IPS-20b (cell line): Measurements from ENCODE around the gene PTPN23.

Experiments used
- H3K27ac ChIP-seq: one replicate; pipeline ENCODE4 v1.5.1; 2013; ENCODE audit warnings: low read length
- H3K27me3 ChIP-seq: 2 replicates; pipeline ENCODE4 v1.6.1; 2013; ENCODE audit warnings: mild to moderate bottlenecking, low read length, inconsistent platforms; ENCODE audit not compliant: insufficient read depth
- H3K36me3 ChIP-seq: 2 replicates; pipeline ENCODE4 v1.6.1; 2013; ENCODE audit warnings: low read depth, mild to moderate bottlenecking, inconsistent platforms, low read length, moderate library complexity; ENCODE audit not compliant: insufficient read depth
- H3K4me1 ChIP-seq: 2 replicates; pipeline ENCODE4 v1.6.1; 2013; ENCODE audit warnings: mild to moderate bottlenecking, control low read depth, inconsistent platforms, low read length, moderate library complexity; ENCODE audit not compliant: insufficient read depth
- H3K4me3 ChIP-seq: 2 replicates; pipeline ENCODE4 v1.5.1; 2013; ENCODE audit warnings: mild to moderate bottlenecking, low read length, inconsistent platforms
- H3K9ac ChIP-seq: 2 replicates; pipeline ENCODE4 v1.6.1; 2013; ENCODE audit warnings: low read depth, mild to moderate bottlenecking, inconsistent platforms, low read length, moderate library complexity
- H3K9me3 ChIP-seq: 2 replicates; pipeline ENCODE4 v1.6.1; 2013; ENCODE audit warnings: mild to moderate bottlenecking, low read depth, low read length, inconsistent platforms; ENCODE audit not compliant: insufficient read depth

The PTPN23 gene

DNA sequence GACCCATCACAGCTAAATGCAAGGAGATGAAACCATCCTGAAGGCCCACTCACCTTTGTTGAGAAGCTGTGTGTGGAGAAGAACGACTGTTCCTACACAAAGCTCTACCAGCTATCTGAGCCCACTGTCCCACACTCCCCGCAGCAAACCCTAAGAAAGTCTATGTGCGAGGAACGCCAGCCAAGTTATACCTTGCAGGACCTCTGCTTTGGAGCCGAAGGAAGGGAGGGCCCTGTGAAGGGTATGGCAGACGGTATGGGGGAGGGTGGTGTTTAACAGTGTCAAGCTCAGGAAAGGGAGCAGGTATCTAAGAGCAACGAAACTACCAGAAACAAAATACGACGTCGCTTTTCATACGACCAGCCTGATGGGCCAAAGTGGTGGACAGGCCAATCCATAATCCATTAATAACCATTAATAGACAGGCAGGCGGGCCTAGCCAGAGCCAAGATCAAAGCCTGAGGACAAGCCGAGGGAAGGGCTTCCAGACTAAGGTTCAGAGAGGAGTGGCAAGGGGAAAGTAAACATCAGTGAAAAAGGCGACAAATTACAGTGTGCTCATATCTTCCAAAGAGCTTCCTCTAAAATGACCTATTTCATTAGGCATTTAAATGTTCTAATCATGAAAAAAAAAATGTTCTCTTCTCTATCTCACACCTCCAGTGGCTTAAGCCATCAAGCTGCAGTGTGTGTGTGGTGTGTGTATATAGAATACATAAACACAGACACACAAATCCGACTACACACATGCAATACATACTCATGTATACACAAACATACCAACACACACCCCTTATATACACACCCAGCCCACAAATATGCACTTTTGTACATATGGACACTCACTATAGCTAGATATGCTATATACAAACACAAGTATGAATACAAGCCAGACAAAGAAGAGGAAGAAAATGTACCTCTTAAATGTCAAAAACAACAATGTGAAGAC lies 43.9 kb downstream of the PTPN23 start:
- H3K4me3 ChIP-seq = no peak overlapping the region
- H3K27ac ChIP-seq = no peak overlapping the region
- no peaks in the 10 kb centered on the region for H3K27me3 ChIP-seq
- H3K4me1 ChIP-seq = no peaks in the 10 kb centered on the region
- H3K36me3 ChIP-seq = peaks cover 60% of the 10 kb centered on the region
- no peaks in the 10 kb centered on the region for H3K9me3 ChIP-seq
- no peak overlapping the region for H3K9ac ChIP-seq

DNA sequence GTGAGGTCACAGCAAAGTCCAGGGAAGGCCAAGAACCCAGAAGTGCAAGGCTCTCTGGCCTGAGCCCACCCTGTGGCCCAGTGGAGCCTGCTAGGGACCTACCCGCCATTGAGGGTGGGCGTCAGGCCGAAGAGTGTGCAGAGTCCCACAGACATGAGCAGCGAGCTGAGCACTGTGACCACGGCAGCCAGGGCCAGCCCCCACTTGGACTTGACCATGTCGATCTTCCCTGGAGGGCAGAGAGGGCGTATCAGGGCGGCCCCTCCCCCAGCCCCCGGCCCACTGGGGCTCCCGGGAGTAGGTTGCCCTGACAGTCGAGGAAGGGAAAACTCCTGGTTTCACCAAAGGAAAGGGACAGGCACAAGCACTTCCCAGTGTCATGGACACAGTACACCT lies 44.6 kb downstream of the PTPN23 start:
- Histone ChIP-seq H3K4me3 (no peak overlapping the region), H3K9me3 (no peaks in the 10 kb centered on the region), H3K36me3 (peaks cover 54% of the 10 kb centered on the region)

DNA sequence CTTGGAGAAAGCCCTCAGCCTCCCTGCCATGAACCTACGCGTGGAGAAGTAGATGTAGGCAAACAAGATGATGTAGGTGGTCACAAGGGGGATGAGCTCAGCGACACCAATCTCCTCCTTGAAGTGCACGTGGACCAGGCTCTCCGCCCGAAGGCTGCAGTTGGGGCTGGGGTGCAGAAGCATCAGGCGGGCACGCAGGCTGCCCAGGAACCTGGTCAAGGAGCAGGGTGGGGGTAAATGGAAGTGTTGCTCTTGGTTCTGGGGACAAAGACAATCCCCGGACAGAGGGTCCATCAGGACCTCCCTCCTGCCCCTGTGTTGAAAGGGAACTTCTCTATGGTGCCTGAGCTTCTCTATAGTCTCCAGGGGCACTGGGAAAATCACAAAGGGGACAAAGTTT lies 45.1 kb downstream of the PTPN23 start:
- Histone ChIP-seq H3K27ac (no peak overlapping the region), H3K4me3 (no peak overlapping the region), H3K4me1 (no peaks in the 10 kb centered on the region), H3K9me3 (no peaks in the 10 kb centered on the region), H3K36me3 (peaks cover 53% of the 10 kb centered on the region), H3K27me3 (no peaks in the 10 kb centered on the region), H3K9ac (no peak overlapping the region)

More for the DNA sequence above, 44.6 kb downstream of the PTPN23 start:
- Histone ChIP-seq H3K27me3 (no peaks in the 10 kb centered on the region), H3K27ac (no peak overlapping the region), H3K9ac (no peak overlapping the region), H3K4me1 (no peaks in the 10 kb centered on the region)

DNA sequence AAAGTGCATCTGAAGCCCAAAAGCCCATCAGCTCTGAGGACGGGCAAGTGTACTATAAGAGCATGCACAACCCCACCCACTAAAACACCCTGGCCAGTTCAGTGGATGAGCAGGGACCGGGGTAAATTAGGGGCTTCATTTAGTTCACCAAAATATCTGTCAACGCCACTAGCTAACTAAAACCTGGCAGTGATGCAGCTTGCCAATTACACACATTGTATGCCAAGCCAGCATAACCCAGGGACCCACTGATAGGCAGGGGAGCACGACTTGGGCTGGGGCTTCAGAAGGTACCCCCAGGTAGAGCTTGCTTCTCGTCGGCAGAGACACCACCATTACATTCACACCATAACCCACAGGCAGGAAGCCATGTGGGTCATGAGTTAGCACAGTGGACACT lies 47.0 kb downstream of the PTPN23 start:
- Histone ChIP-seq H3K4me3 (no peak overlapping the region), H3K4me1 (no peaks in the 10 kb centered on the region), H3K36me3 (peaks cover 55% of the 10 kb centered on the region), H3K27me3 (no peaks in the 10 kb centered on the region), H3K9me3 (no peaks in the 10 kb centered on the region), H3K27ac (no peak overlapping the region), H3K9ac (no peak overlapping the region)

DNA sequence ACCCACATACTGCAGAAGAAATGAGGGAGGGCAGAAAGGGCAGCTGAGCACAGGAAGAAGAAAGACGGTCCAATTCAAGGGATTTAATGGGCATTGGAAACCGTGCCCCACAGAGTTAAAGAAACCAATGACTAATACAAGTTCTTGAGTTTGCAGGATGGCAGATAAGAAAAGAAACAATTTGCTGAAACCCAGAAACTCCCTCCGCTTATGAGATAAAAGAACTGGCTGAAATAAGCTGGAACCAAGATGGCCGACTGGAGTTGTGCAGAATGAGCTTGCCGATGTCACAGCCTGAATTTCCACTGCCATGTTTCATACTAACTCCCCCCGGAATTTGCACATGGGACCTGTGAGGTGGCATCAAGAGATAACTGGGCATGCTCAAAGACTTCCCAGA lies 47.8 kb downstream of the PTPN23 start:
- H3K9ac ChIP-seq = no peak overlapping the region
- no peak overlapping the region for H3K27ac ChIP-seq
- H3K36me3 ChIP-seq = peaks cover 63% of the 10 kb centered on the region
- no peak overlapping the region for H3K4me3 ChIP-seq
- no peaks in the 10 kb centered on the region for H3K27me3 ChIP-seq
- H3K4me1 ChIP-seq = no peaks in the 10 kb centered on the region
- no peaks in the 10 kb centered on the region for H3K9me3 ChIP-seq

DNA sequence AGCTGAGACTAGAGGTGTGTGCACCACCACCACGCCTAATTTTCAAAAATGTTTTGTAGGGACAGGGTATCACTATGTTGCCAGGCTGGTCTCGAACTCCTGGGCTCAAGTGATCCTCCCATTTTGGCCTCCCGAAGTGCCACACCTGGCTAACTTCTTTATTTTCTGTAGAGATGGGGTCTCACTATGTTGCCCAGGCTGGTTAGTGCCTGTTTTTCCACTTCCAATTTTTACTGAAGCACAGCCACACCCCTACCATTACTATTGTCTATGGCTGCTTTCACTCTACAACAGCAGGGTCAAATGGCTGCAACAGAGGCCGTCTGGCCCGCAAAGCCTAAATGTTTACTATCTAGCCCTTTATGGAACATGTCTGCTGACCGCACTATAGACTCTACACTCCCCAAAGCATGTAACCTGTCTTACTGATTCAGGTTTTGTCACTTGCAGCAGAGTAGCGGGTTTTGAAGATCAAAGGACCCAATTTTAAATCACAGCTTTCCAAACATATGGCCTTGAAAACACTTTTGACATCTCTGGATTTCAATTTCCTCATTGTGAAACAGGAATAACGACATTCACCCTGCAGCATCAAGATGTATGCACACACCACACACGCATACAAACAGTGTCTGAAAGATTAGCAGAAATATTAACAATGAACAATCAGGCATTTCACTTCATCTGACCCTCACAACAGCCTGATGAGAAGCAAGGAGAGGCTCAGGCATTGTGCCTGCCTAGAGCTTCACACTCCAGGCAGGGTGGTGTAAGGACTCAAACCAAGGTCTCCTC lies 48.9 kb downstream of the PTPN23 start:
- H3K4me1 ChIP-seq = no peaks in the 10 kb centered on the region
- no peak overlapping the region for H3K27ac ChIP-seq
- no peaks in the 10 kb centered on the region for H3K9me3 ChIP-seq
- H3K9ac ChIP-seq = no peak overlapping the region
- no peaks in the 10 kb centered on the region for H3K27me3 ChIP-seq
- no peak overlapping the region for H3K4me3 ChIP-seq
- H3K36me3 ChIP-seq = peaks cover 68% of the 10 kb centered on the region

DNA sequence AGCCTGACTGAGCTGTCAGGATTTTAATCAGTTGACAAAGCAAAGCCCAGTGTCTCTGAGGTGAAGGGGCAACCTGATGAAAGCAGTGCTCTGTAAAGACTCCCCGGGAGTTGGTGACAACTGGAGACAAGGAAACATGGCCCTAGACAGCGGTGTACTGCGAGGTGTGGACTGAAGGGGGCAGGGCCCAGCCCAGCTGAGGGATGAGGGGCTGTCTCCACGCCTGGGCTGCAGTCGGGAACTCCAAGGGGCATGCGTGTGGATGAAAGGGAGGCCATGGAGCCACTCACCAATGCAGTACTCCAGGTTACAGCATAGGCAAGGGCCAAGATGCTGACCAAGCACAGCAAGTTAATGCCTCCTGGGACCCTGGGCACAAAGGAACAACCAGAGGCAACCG lies 49.8 kb downstream of the PTPN23 start:
- H3K27ac ChIP-seq = no peak overlapping the region

DNA sequence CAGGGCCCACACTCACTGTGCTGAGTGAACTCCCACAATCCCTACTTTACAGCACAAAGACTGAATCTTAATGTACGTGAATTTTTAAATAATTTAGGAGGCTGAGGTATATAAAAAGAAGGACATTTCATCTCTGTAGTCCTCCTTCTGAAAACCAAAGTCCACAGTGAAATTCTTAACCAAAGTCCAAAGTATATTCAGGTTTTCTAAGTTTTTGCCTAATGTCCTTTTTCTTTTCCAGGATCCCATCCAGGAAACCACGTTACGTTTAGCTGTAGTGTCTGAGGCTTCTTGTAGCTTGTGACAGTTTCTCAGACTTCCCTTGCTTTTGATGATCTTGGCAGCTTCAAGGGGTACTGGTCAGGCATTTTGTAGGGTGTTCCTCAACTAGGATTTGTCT lies 50.4 kb downstream of the PTPN23 start:
- Histone ChIP-seq H3K4me1 (no peaks in the 10 kb centered on the region), H3K9me3 (no peaks in the 10 kb centered on the region), H3K27ac (no peak overlapping the region), H3K9ac (no peak overlapping the region), H3K27me3 (no peaks in the 10 kb centered on the region), H3K36me3 (peaks cover 60% of the 10 kb centered on the region), H3K4me3 (no peak overlapping the region)

More for the DNA sequence above, 49.8 kb downstream of the PTPN23 start:
- no peaks in the 10 kb centered on the region for H3K4me1 ChIP-seq
- H3K36me3 ChIP-seq = peaks cover 63% of the 10 kb centered on the region
- no peak overlapping the region for H3K4me3 ChIP-seq
- H3K9me3 ChIP-seq = no peaks in the 10 kb centered on the region
- H3K9ac ChIP-seq = no peak overlapping the region
- no peaks in the 10 kb centered on the region for H3K27me3 ChIP-seq

DNA sequence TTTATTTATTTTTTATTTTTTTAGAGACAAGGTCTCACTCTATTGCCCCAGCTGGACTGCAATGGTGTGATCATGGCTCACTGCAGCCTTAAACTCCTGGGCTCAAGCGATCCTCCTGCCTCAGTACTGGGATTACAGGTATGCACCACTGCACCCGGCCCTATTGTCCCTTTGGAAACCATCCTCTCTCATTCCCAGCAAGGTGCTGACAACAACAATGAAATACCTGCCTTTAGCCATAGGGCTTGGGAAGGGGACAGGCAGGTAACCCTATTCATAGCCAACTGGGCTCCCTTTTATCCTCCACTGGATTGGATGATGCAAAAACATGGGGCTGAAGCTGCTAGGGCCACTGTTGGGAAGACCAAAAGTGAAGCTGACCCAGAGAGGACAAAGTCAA lies 51.9 kb downstream of the PTPN23 start:
- Histone ChIP-seq H3K36me3 (peaks cover 49% of the 10 kb centered on the region), H3K9me3 (no peaks in the 10 kb centered on the region), H3K27ac (no peak overlapping the region), H3K4me1 (no peaks in the 10 kb centered on the region), H3K9ac (no peak overlapping the region), H3K27me3 (no peaks in the 10 kb centered on the region), H3K4me3 (no peak overlapping the region)

DNA sequence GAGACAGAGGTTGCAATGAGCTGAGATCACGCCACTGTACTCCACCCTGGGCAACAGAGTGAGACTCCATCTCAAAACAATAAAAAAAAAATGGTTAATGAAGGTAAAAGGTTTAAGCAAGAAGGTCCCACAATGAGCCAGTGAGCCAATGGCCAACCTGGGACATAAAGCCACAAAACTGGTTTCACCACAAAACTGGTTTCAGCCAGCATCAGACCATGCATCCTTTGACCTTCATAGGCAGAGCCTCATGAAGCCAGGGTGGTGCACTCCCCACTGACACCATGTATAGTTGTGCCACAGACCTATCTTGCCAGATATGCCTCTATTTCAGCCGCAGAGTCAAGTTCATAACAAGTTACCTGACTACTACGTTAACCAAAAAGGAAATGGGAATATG lies 53.0 kb downstream of the PTPN23 start:
- H3K27ac ChIP-seq = no peak overlapping the region
- H3K36me3 ChIP-seq = peaks cover 49% of the 10 kb centered on the region
- H3K4me1 ChIP-seq = no peaks in the 10 kb centered on the region
- H3K9me3 ChIP-seq = no peaks in the 10 kb centered on the region
- no peak overlapping the region for H3K9ac ChIP-seq
- H3K4me3 ChIP-seq = no peak overlapping the region
- H3K27me3 ChIP-seq = no peaks in the 10 kb centered on the region

DNA sequence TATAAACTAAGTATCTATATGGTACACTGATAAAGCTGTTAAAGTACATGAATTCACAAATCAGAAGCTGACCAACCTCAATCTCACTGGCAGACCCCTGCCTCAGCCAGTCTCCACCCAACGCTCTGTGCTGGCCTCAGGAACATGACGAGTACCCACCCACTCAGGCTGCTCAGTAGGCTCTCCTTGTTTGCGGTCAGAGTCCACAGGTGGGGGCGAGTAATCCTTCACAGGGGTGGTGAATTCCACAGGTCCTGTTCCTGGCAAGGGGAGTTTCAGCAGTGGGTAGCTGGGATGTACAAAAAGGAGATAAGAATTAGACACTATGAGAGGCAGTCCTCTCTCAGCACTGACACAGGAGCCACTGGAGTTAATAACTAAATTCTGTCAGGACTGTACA lies 54.0 kb downstream of the PTPN23 start:
- Histone ChIP-seq H3K27ac (no peak overlapping the region), H3K27me3 (no peaks in the 10 kb centered on the region), H3K9me3 (no peaks in the 10 kb centered on the region), H3K4me1 (no peaks in the 10 kb centered on the region), H3K36me3 (peaks cover 57% of the 10 kb centered on the region), H3K9ac (no peak overlapping the region), H3K4me3 (no peak overlapping the region)

DNA sequence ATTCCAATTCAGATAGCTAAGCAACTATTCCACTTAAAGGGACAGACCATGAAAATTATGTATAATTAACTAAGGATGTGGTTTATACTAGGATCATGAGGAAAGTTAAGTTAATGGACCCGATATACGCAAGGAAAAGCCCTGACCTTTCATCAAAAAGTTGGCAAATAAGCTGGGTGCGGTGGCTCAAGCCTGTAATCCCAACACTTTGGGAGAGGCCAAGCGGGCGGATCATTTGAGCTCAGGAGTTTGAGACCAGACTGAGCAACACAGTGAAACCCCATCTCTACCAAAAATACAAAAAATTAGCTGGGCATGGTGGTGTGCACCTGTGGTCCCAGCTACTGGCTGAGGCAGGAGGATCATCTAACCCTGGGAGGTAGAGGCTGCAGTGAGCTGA lies 55.4 kb downstream of the PTPN23 start:
- H3K27me3 ChIP-seq = no peaks in the 10 kb centered on the region
- H3K9ac ChIP-seq = no peak overlapping the region
- no peaks in the 10 kb centered on the region for H3K9me3 ChIP-seq
- no peak overlapping the region for H3K4me3 ChIP-seq
- H3K36me3 ChIP-seq = peaks cover 58% of the 10 kb centered on the region
- no peak overlapping the region for H3K27ac ChIP-seq
- no peaks in the 10 kb centered on the region for H3K4me1 ChIP-seq
